Measurements from ENCODE around the gene MYO1B. TPM values are rescaled to one million over a fixed set of nuclear protein-coding genes. Genes with fewer than 3 reads are reported as not detected.

Gene MYO1B
- total and polyA plus RNA-seq, 2 of the 4 experiments (the other 2 are of a cell fraction) = 57.2 to 116 TPM

- H2BK120ac ChIP-seq (ENCODE audit: low read depth, low read length) = no peak overlapping the region
- peaks cover 8% of the 10 kb centered on the region; the same call in 1 of the 2 replicates for H3K4me1 ChIP-seq (ENCODE audit: control insufficient read depth, insufficient read depth, low read length)
- ChIA-PET CTCF (interaction anchor here (0.6 kb wide), 2 partner anchors 16 to 286 kb away, joined by 3 to 7 read pairs; no protein-coding TSS in a partner anchor), POLR2A (ENCODE audit: unreplicated experiment) (no interaction called here)
- WGBS, 2 experiments (ENCODE audit: extremely low coverage in 2 of 2, insufficient read length in 1 of 2) = no CpG with 5 or more reads among the region's 1 CpG
- peaks cover 7% of the 10 kb centered on the region; the same call in 1 of the 2 replicates for H3K9me1 ChIP-seq (ENCODE audit: insufficient read depth, low read length)
- H2AK9ac ChIP-seq (replicated peaks; ENCODE audit: low read depth, low read length, poor library complexity) = no peak overlapping the region
- TF ChIP-seq RAD21 (IDR thresholded peaks at IDR 0.05; ENCODE audit: low read length) = no peak
- no peak for TF ChIP-seq CHD1 (IDR thresholded peaks at IDR 0.05; ENCODE audit: low read depth, low read length)
- no peak for TF ChIP-seq CEBPB (IDR thresholded peaks at IDR 0.05; ENCODE audit: low read depth, low read length)
- TF ChIP-seq MAZ (IDR thresholded peaks at IDR 0.05; ENCODE audit: borderline replicate concordance, low read depth, low read length) = no peak
- no peak overlapping the region; a peak in 1 of 4 replicates for H4K8ac ChIP-seq (ENCODE audit: low read depth in 2 of 2, low read length in 2 of 2)
- H2BK20ac ChIP-seq (ENCODE audit: low read depth, low read length) = no peak overlapping the region
- no peak for ATAC-seq (ENCODE audit: low read depth)
- intact Hi-C loops (cut with micrococcal nuclease) (no loop called here), dilution Hi-C loops (cut with HindIII; ENCODE audit: low sequenced_read_pairs, unreplicated experiment) (no loop called here), in situ Hi-C loops (cut with MboI; ENCODE audit: low sequenced_read_pairs) (no loop called here)
- H4K5ac ChIP-seq (ENCODE audit: low read depth, low read length) = no peak overlapping the region
- no peak overlapping the region for H3K4me3 ChIP-seq (ENCODE audit: insufficient read depth, low read depth, low read length)
- no peaks in the 10 kb centered on the region for H3K36me3 ChIP-seq (ENCODE audit: control insufficient read depth, insufficient read depth, low read length)
- H3K79me1 ChIP-seq (ENCODE audit: low read depth in 1 of 2, low read length in 2 of 2) = peaks cover 0 to 4% of the 10 kb centered on the region in 2 experiments; a peak in 2 of 4 replicates
- H3K56ac ChIP-seq (ENCODE audit: extremely low read depth, insufficient read depth, low read length) = no peak overlapping the region
- no peak overlapping the region for H3K14ac ChIP-seq (replicated peaks; ENCODE audit: low read depth, low read length)
- no peak overlapping the region for H3K4ac ChIP-seq (ENCODE audit: low read depth, low read length)
- H3K27ac ChIP-seq (ENCODE audit: insufficient read depth, low read length) = no peak overlapping the region
- DNase-seq = no peak
- no peak overlapping the region for H4K91ac ChIP-seq (ENCODE audit: insufficient read depth, low read depth, low read length)
- no peak overlapping the region for H3K18ac ChIP-seq (ENCODE audit: low read depth, low read length)
- no peak overlapping the region for H3K23ac ChIP-seq (ENCODE audit: low read depth, low read length)
- H2AK5ac ChIP-seq (ENCODE audit: low read depth, low read length) = no peak overlapping the region
- no peaks in the 10 kb centered on the region for H4K20me1 ChIP-seq (ENCODE audit: insufficient read depth, low read length)
- no peak overlapping the region for H3K4me2 ChIP-seq (ENCODE audit: low read depth, low read length)
- BruUV-seq (replicated peaks) = no TSS peak
- H2BK5ac ChIP-seq (ENCODE audit: low read depth, low read length, poor library complexity, severe bottlenecking) = no peak overlapping the region
- H3K9me3 ChIP-seq (ENCODE audit: control insufficient read depth, insufficient read depth, low read length) = peaks cover 3% of the 10 kb centered on the region; the same call in 1 of the 2 replicates
- no peaks in the 10 kb centered on the region for H3K27me3 ChIP-seq (ENCODE audit: control insufficient read depth, insufficient read depth, low read length)
- no peak overlapping the region for H2AFZ ChIP-seq (replicated peaks; ENCODE audit: low read length, poor library complexity)
- no peak overlapping the region for H2BK15ac ChIP-seq (ENCODE audit: low read depth, low read length)
- H3K9ac ChIP-seq (ENCODE audit: low read depth, low read length) = no peak overlapping the region
These were observed 30.0 kb upstream of the MYO1B start for GRCh38 chr2:191215230-191215629.

All from IMR-90 (cell line).